ENCODE results near the gene MGMT.

GRCh38 chr10:129609551-129609950 is 142.5 kb downstream of the MGMT start:
- TF ChIP-seq EZH2 (optimal IDR thresholded peaks at IDR 0.05; ENCODE audit: low read depth, low read length): no peak
- TF ChIP-seq, protein P1, sequence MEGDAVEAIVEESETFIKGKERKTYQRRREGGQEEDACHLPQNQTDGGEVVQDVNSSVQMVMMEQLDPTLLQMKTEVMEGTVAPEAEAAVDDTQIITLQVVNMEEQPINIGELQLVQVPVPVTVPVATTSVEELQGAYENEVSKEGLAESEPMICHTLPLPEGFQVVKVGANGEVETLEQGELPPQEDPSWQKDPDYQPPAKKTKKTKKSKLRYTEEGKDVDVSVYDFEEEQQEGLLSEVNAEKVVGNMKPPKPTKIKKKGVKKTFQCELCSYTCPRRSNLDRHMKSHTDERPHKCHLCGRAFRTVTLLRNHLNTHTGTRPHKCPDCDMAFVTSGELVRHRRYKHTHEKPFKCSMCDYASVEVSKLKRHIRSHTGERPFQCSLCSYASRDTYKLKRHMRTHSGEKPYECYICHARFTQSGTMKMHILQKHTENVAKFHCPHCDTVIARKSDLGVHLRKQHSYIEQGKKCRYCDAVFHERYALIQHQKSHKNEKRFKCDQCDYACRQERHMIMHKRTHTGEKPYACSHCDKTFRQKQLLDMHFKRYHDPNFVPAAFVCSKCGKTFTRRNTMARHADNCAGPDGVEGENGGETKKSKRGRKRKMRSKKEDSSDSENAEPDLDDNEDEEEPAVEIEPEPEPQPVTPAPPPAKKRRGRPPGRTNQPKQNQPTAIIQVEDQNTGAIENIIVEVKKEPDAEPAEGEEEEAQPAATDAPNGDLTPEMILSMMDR (IDR thresholded peaks at IDR 0.05; ENCODE audit: low read length): no peak
- TF ChIP-seq EZH2phosphoT487 (IDR thresholded peaks at IDR 0.05; ENCODE audit: low read length): no peak
